AG04450 (cell line): ENCODE measurements around the gene PAPPA. TPM values are rescaled to one million over a fixed set of nuclear protein-coding genes. Genes with fewer than 3 reads are reported as not detected.
A peak's percentile ranks its signal among the peaks of the same experiment; 100 is the strongest.

Experiments
- CTCF ChIA-PET: fragments of 300-600, 350-600 bp; formaldehyde crosslinking; extraction: SDS; loops from one replicate; lab custom pipeline; 2022; ENCODE audit warnings: antibody characterized with exemption, inconsistent platforms; lab: Charles Lee
- POLR2A ChIA-PET: fragments of 350-600 bp; formaldehyde crosslinking; extraction: SDS; loops from one replicate; lab custom pipeline; 2021; ENCODE audit warnings: antibody characterized with exemption, inconsistent platforms; lab: Yijun Ruan, JAX
- DNase-seq: peaks from one replicate; pipeline ENCODE4 v3.0.0-alpha.2; 2011; ENCODE audit warnings: low read depth, low spot score
- H3K27ac ChIP-seq: one replicate; pipeline ENCODE4 v1.5.1; 2012; ENCODE audit warnings: low read depth, low read length, control low read depth
- H3K27me3 ChIP-seq: one replicate; pipeline ENCODE4 v1.6.0; 2012; ENCODE audit warnings: low read length; ENCODE audit not compliant: control insufficient read depth, insufficient read depth
- H3K4me3 ChIP-seq: 2 replicates; pipeline ENCODE4 v1.5.1; 2011; ENCODE audit warnings: mild to moderate bottlenecking, low read depth, low read length, control low read depth
- H3K9me3 ChIP-seq: 2 replicates; pipeline ENCODE4 v1.5.1; 2012; ENCODE audit warnings: low read length; ENCODE audit not compliant: control insufficient read depth, insufficient read depth
- polyA plus RNA-seq: library from polyadenylated mRNA; depleted of rRNA; stranded (reverse); fragments of >200 nt; gene quantifications from 2 replicates; pipeline ENCODE4 v1.2.3, GENCODE V29; 2011
- TF ChIP-seq, protein P1 (sequence below): IDR thresholded peaks from 2 replicates; pipeline ENCODE4 v1.5.1; 2011; ENCODE audit warnings: low read depth, low read length, control low read depth, inconsistent platforms

PAPPA gene
- polyA plus RNA-seq, 1 experiment: 65.0 TPM

- TF ChIP-seq, protein P1, sequence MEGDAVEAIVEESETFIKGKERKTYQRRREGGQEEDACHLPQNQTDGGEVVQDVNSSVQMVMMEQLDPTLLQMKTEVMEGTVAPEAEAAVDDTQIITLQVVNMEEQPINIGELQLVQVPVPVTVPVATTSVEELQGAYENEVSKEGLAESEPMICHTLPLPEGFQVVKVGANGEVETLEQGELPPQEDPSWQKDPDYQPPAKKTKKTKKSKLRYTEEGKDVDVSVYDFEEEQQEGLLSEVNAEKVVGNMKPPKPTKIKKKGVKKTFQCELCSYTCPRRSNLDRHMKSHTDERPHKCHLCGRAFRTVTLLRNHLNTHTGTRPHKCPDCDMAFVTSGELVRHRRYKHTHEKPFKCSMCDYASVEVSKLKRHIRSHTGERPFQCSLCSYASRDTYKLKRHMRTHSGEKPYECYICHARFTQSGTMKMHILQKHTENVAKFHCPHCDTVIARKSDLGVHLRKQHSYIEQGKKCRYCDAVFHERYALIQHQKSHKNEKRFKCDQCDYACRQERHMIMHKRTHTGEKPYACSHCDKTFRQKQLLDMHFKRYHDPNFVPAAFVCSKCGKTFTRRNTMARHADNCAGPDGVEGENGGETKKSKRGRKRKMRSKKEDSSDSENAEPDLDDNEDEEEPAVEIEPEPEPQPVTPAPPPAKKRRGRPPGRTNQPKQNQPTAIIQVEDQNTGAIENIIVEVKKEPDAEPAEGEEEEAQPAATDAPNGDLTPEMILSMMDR: no peak
- Histone ChIP-seq H3K27ac (no peak overlapping the region), H3K4me3 (no peak overlapping the region), H3K27me3 (no peaks in the 10 kb centered on the region), H3K9me3 (no peaks in the 10 kb centered on the region)
- ChIA-PET CTCF (no interaction called here), POLR2A (no interaction called here)
- no peak for DNase-seq
Observed at GRCh38 chr9:116361547-116361946, 208.0 kb downstream of the PAPPA start.

- no peak for DNase-seq
- no peaks in the 10 kb centered on the region for H3K27me3 ChIP-seq
- no peak overlapping the region for H3K27ac ChIP-seq
- CTCF ChIA-PET: no interaction called here
- H3K4me3 ChIP-seq: no peak overlapping the region
- TF ChIP-seq, protein P1: no peak
- POLR2A ChIA-PET: no interaction called here
- H3K9me3 ChIP-seq: no peaks in the 10 kb centered on the region
Observed at GRCh38 chr9:116362493-116362892, 208.9 kb downstream of the PAPPA start.

- Histone ChIP-seq H3K27ac (peak overlapping the region; percentile 73), H3K27me3 (no peaks in the 10 kb centered on the region), H3K9me3 (no peaks in the 10 kb centered on the region), H3K4me3 (no peak overlapping the region)
- POLR2A ChIA-PET: no interaction called here
- TF ChIP-seq, protein P1: peak; percentile 32
- DNase-seq: peak; percentile 27
- CTCF ChIA-PET: interaction anchor here (1.8 kb wide), 1 partner anchor 207 kb away, joined by 6 read pairs; no protein-coding TSS in a partner anchor
Observed at GRCh38 chr9:116365056-116365471, 211.5 kb downstream of the PAPPA start.

DNA sequence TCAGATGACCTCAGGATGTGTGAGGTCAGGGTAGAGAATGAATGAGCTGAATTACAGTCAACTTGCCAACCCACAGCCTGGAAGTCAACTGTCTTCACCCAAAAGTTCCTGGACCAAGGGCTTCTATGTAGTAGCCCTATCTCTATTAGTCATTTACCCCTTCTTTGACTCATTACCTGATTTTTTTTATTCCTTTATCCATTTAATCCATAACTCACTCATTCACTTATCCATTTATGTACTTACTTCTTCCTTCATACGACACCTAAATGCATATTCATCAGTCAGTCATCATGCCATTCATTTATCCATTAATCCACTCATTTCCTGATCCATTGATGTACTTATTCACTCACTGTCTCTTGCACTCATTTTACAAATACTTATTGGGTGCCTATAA is 212.7 kb downstream of the PAPPA start:
- CTCF ChIA-PET: interaction anchor here (1.8 kb wide), 1 partner anchor 206 kb away, joined by 6 read pairs; no protein-coding TSS in a partner anchor
- TF ChIP-seq, protein P1: no peak
- no peaks in the 10 kb centered on the region for H3K9me3 ChIP-seq
- POLR2A ChIA-PET: interaction anchor here (1.0 kb wide), 1 partner anchor 23 kb away, joined by 3 read pairs; no protein-coding TSS in a partner anchor
- H3K27ac ChIP-seq: no peak overlapping the region
- DNase-seq: no peak
- H3K27me3 ChIP-seq: no peaks in the 10 kb centered on the region
- no peak overlapping the region for H3K4me3 ChIP-seq

- TF ChIP-seq, protein P1: no peak
- H3K9me3 ChIP-seq: no peaks in the 10 kb centered on the region
- H3K27me3 ChIP-seq: no peaks in the 10 kb centered on the region
- H3K4me3 ChIP-seq: no peak overlapping the region
- CTCF ChIA-PET: interaction anchor here (0.6 kb wide), 1 partner anchor 95 kb away, joined by 3 read pairs; no protein-coding TSS in a partner anchor
- no peak overlapping the region for H3K27ac ChIP-seq
- POLR2A ChIA-PET: no interaction called here
- DNase-seq: no peak
Observed at GRCh38 chr9:116368680-116369079, 215.1 kb downstream of the PAPPA start.
